ENCODE data around the gene WASF2. TPM values are rescaled to one million over a fixed set of nuclear protein-coding genes. Genes with fewer than 3 reads are reported as not detected.
A peak's percentile ranks its signal among the peaks of the same experiment; 100 is the strongest.

Gene WASF2
- polyA plus RNA-seq, 4 donors, result 19.5 to 60.4 (median 34.9) TPM

DNA sequence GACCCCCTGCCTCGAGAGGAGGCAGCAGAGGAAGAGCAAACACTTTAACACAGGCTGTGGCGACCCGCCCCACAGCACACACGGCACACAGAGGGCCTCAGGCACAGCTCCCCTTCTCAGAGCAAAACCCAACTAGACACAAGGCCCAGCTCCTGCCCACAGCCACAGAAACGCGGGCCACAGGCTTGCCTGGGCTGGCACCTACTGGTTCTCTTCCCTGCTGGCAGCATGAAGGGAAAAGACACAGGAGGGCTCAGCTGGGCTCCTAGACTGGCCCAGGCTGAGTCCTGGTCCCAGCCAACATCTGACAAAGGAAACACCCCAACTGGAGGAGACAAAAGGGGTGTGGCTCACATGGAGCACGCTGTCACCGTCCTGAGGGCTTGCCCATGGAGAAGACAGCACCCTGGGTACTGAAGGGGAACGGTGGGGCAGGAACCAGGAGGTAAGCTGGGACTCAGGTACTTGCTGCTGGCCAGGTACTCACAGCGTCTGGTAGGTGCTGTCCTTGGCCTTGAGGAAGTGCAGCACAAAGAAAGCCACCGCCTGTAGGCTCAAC lies 110.3 kb downstream of the WASF2 start:
- FAIRE-seq, result no peak
- Histone ChIP-seq H3K4me3 (ENCODE audit: low read depth in 1 of 3, low read length in 3 of 3) (no peak overlapping the region), H3K36me3 (ENCODE audit: control insufficient read depth in 3 of 3, insufficient read depth in 2 of 3, low read depth in 1 of 3, low read length in 3 of 3) (no peaks in the 10 kb centered on the region), H3K9me3 (ENCODE audit: control insufficient read depth in 2 of 2, insufficient read depth in 1 of 2, low read depth in 1 of 2, low read length in 1 of 2) (no peaks in the 10 kb centered on the region), H3K4me1 (ENCODE audit: control insufficient read depth in 3 of 3, insufficient read depth in 2 of 3, low read depth in 1 of 3, low read length in 2 of 3) (peaks cover 0 to 4% (median 0%) of the 10 kb centered on the region in 3 donors), H3K27me3 (ENCODE audit: control insufficient read depth in 3 of 3, insufficient read depth in 3 of 3, low read length in 3 of 3) (peaks cover 0 to 16% (median 2%) of the 10 kb centered on the region in 3 donors), H3K27ac (ENCODE audit: low read depth in 1 of 3, low read length in 2 of 3) (no peak overlapping the region)
- DNase-seq, result no peak
- 75 to 80% (median 77%) methylated on average over 11 of the region's 11 CpGs for WGBS, 3 donors

DNA sequence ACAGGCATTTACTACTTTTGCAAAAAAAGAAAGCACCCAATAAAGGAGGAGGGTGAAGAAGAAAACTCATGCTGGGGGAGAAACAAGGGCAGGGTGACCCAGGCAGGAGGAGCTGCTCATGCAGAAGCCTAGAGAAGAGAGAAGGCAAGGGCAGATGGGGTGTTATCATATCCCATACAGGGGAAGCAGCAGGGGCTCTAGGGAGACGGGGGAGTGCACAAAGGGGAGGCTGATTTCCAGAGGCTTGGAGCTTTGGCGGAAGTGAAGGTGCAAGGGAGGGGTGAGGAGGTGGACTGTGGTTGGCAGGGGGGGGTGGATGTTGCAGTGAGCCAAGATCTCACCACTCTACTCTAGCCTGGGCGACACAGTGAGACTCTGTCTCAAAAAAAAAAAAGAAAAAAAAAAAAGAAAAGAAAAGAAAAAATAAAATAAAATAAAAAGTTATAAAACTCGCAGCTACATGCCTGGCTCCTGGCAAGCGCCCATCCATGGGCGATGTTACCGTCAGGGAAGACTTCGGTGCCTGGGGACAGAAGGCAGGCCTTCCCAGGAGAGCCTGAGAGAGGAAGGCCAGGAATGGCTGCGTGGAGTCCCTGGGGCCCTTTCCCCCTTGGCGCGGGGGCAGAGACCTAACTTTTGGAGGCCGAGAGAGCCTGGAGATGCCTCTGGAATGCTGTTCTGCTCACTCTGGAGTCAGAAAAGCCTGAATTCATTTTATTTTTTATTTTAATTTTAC lies 112.0 kb downstream of the WASF2 start:
- WGBS, 3 donors, result 81 to 92% (median 89%) methylated on average over 12 of the region's 12 CpGs

DNA sequence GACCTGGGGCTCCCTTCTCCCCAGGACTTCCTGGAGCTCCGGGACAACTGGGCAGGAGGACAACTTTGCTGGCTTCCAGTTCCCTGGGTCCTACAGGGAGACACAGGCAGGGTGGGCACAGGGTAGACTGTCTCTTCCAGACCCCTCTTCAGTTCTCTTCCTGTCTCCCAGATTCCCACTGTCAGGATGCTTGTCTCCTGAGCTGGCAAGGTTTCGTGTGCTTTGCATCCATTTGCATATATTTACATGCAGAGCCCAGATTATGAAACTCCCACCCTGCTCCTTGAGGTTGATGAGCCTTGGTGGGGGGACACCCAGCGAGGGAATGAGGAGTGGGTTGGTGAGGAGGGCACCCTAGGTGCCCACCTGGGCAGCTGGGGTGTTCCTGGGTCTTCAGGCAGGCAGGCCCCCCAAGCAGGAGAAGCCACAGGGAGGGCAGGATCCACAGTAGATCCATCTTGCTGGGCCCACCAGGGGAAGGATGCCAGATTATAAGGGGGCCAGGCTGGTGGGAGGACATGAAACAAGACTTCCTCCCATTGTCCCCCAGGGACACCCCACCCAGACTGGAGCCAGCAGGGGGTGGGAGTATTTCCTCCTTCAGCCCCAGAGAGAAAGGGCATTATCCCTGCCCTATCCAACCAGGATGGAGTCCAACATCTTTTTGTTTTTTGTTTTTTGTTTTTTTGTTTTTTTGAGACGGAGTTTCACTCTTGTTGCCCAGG lies 115.4 kb downstream of the WASF2 start, which contains the start of gene FCN3:
Gene FCN3, minus strand, starts transcription at position 463 of the 725 bp plus-strand sequence. Its CDS starts 6 bp downstream, at position 457.
- no peaks in the 10 kb centered on the region for H3K27me3 ChIP-seq (ENCODE audit: control insufficient read depth in 3 of 3, insufficient read depth in 3 of 3, low read length in 3 of 3)
- no peak within 1 kb of the TSS for H3K4me3 ChIP-seq (ENCODE audit: low read depth in 1 of 3, low read length in 3 of 3)
- 63 to 77% (median 66%) methylated on average over 4 of the region's 4 CpGs for WGBS, 3 donors
- FAIRE-seq (no peak), DNase-seq (no peak)
- H3K27ac ChIP-seq (ENCODE audit: low read depth in 1 of 3, low read length in 2 of 3), result peak within 1 kb of the TSS in 1 of 3 donors; percentile 8
- no peaks in the 10 kb centered on the region for H3K36me3 ChIP-seq (ENCODE audit: control insufficient read depth in 3 of 3, insufficient read depth in 2 of 3, low read depth in 1 of 3, low read length in 3 of 3)
- no peaks in the 10 kb centered on the region for H3K4me1 ChIP-seq (ENCODE audit: control insufficient read depth in 3 of 3, insufficient read depth in 2 of 3, low read depth in 1 of 3, low read length in 2 of 3)
- no peaks in the 10 kb centered on the region for H3K9me3 ChIP-seq (ENCODE audit: control insufficient read depth in 2 of 2, insufficient read depth in 1 of 2, low read depth in 1 of 2, low read length in 1 of 2)

More for the DNA sequence above, 112.0 kb downstream of the WASF2 start:
- no peak overlapping the region for H3K27ac ChIP-seq (ENCODE audit: low read depth in 1 of 3, low read length in 2 of 3)
- H3K36me3 ChIP-seq (ENCODE audit: control insufficient read depth in 3 of 3, insufficient read depth in 2 of 3, low read depth in 1 of 3, low read length in 3 of 3), result no peaks in the 10 kb centered on the region
- H3K9me3 ChIP-seq (ENCODE audit: control insufficient read depth in 2 of 2, insufficient read depth in 1 of 2, low read depth in 1 of 2, low read length in 1 of 2), result no peaks in the 10 kb centered on the region
- H3K4me1 ChIP-seq (ENCODE audit: control insufficient read depth in 3 of 3, insufficient read depth in 2 of 3, low read depth in 1 of 3, low read length in 2 of 3), result peaks cover 0 to 3% (median 0%) of the 10 kb centered on the region in 3 donors
- FAIRE-seq (no peak), DNase-seq (no peak)
- no peak overlapping the region for H3K4me3 ChIP-seq (ENCODE audit: low read depth in 1 of 3, low read length in 3 of 3)
- peaks cover 0 to 16% (median 2%) of the 10 kb centered on the region in 3 donors for H3K27me3 ChIP-seq (ENCODE audit: control insufficient read depth in 3 of 3, insufficient read depth in 3 of 3, low read length in 3 of 3)

DNA sequence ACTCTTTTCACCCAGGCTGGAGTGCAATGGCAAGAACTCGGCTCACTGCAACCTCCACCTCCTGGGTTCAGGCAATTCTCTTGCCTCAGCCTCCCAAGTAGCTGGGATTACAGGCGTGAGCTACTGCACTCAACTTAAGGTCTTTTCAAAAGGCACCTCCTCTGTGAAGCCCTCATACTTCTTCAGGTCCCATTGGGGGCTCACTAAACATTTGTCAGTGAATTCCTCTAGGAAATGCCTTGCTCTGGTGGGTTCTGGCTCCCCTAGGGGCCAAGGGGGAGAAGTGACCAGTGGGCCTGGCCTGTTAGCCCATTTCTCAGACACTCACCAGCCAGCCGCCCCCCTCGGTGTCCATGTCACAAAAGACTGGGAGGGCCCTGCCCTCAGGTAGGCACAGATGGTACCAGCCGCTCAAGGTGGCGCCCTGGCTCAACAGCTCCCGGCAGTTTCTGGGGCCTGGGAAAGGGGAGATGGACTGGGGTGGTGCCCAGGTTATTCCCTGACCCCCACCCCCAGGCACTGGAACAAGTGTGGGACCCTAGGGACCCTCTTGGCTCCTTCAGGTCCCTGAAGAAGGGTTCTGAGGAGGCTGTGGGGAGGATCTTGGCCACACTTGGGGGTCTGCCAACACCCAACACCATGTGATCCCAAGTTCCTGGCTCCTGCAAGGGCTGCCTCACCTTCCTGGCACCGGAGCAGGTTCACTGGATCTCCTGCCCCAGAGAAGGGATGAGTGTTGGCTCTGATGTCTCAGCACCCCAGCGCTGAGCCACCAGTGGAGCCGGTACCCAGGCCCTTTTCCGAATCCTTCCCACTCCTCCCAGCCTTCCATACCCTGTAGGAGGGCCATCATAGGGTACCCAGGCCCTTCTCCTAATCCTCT lies 116.9 kb downstream of the WASF2 start:
- no peaks in the 10 kb centered on the region for H3K36me3 ChIP-seq (ENCODE audit: control insufficient read depth in 3 of 3, insufficient read depth in 2 of 3, low read depth in 1 of 3, low read length in 3 of 3)
- FAIRE-seq (no peak), DNase-seq (no peak)
- no peak overlapping the region for H3K4me3 ChIP-seq (ENCODE audit: low read depth in 1 of 3, low read length in 3 of 3)
- H3K27me3 ChIP-seq (ENCODE audit: control insufficient read depth in 3 of 3, insufficient read depth in 3 of 3, low read length in 3 of 3), result no peaks in the 10 kb centered on the region
- H3K4me1 ChIP-seq (ENCODE audit: control insufficient read depth in 3 of 3, insufficient read depth in 2 of 3, low read depth in 1 of 3, low read length in 2 of 3), result no peaks in the 10 kb centered on the region
- no peaks in the 10 kb centered on the region for H3K9me3 ChIP-seq (ENCODE audit: control insufficient read depth in 2 of 2, insufficient read depth in 1 of 2, low read depth in 1 of 2, low read length in 1 of 2)
- H3K27ac ChIP-seq (ENCODE audit: low read depth in 1 of 3, low read length in 2 of 3), result no peak overlapping the region
- 76 to 85% (median 80%) methylated on average over 11 of the region's 11 CpGs for WGBS, 3 donors

DNA sequence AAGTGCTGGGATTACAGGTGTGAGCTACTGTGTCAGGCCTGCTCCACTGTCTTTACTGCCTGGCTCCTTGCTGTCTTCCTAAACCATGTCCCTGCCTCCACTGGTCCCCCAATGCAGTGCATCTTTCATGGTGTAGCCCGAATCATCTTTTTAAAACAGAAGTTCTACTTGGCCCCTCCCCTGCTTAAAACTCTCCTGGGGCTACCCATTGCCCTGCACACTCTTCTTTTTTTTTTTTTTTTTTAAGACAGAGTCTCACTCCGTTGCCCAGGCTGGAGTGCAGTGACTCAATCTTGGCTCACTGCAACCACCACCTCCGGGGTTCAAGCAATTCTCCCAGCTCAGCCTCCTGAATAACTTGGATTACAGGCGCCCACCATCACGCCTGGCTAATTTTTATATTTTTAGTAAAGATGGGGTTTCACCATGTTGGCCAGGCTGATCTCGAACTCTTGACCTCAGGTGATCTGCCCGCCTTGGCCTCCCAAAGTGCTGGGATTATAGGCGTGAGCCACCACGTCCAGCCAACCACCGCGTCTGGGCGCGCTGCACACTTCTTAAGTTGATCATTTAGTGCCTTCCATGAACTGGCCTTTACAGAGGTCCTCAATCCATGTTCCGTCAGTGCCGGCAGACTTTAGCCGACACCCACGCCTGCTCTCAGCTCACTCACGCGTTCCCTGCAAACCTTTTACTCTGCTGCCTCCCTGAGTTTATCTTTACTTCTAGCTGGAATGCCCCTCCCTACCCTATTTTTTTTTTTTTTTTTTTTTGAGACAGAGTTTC lies 117.8 kb downstream of the WASF2 start:
- Histone ChIP-seq H3K27me3 (ENCODE audit: control insufficient read depth in 3 of 3, insufficient read depth in 3 of 3, low read length in 3 of 3) (no peaks in the 10 kb centered on the region), H3K4me3 (ENCODE audit: low read depth in 1 of 3, low read length in 3 of 3) (no peak overlapping the region), H3K9me3 (ENCODE audit: control insufficient read depth in 2 of 2, insufficient read depth in 1 of 2, low read depth in 1 of 2, low read length in 1 of 2) (no peaks in the 10 kb centered on the region), H3K36me3 (ENCODE audit: control insufficient read depth in 3 of 3, insufficient read depth in 2 of 3, low read depth in 1 of 3, low read length in 3 of 3) (no peaks in the 10 kb centered on the region), H3K4me1 (ENCODE audit: control insufficient read depth in 3 of 3, insufficient read depth in 2 of 3, low read depth in 1 of 3, low read length in 2 of 3) (peaks cover 0 to under 1% (median 0%) of the 10 kb centered on the region in 3 donors), H3K27ac (ENCODE audit: low read depth in 1 of 3, low read length in 2 of 3) (no peak overlapping the region)
- FAIRE-seq (no peak), DNase-seq (no peak)
- 61 to 81% (median 65%) methylated on average over 19 of the region's 19 CpGs for WGBS, 3 donors

DNA sequence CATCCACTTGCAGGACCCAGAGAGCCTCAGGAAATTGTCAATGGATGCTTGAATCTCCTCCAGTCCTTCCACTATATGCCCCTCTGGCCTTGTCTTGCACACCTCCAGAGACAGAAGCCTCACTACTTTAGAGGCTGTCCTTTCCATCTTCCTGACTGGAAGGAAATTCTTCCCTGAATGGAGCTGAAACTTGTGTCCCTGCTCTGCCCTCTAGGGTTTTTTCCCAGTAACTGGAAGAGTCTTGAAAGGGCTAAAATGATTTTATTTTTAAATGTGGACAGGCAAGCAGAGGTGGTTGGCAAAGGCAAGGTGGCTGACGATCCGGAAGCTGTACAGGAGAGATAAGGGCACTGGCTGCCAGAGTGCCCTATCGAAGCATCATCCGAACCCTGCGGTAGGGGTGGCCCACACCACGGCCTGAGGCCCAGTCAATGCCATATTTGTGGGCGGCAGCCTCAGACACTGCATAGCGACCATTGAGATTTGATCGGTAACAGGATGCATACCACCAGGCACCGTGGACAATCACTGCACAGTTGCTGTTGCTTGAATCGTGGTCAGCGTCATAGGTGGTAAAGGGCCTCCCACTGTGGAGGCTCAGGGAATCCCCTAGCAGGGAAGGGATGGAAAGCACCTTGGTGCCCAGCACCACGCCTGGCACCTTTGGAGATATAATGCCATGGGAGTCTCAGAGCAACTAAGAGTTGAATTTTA lies 120.9 kb downstream of the WASF2 start:
- no peak for DNase-seq
- Histone ChIP-seq H3K4me1 (ENCODE audit: control insufficient read depth in 3 of 3, insufficient read depth in 2 of 3, low read depth in 1 of 3, low read length in 2 of 3) (peaks cover 0 to 18% (median 4%) of the 10 kb centered on the region in 3 donors), H3K27me3 (ENCODE audit: control insufficient read depth in 3 of 3, insufficient read depth in 3 of 3, low read length in 3 of 3) (no peaks in the 10 kb centered on the region), H3K9me3 (ENCODE audit: control insufficient read depth in 2 of 2, insufficient read depth in 1 of 2, low read depth in 1 of 2, low read length in 1 of 2) (no peaks in the 10 kb centered on the region), H3K27ac (ENCODE audit: low read depth in 1 of 3, low read length in 2 of 3) (no peak overlapping the region), H3K4me3 (ENCODE audit: low read depth in 1 of 3, low read length in 3 of 3) (no peak overlapping the region), H3K36me3 (ENCODE audit: control insufficient read depth in 3 of 3, insufficient read depth in 2 of 3, low read depth in 1 of 3, low read length in 3 of 3) (no peaks in the 10 kb centered on the region)
- FAIRE-seq, result no peak
- WGBS, 3 donors, result 57 to 68% (median 58%) methylated on average over 13 of the region's 13 CpGs

DNA sequence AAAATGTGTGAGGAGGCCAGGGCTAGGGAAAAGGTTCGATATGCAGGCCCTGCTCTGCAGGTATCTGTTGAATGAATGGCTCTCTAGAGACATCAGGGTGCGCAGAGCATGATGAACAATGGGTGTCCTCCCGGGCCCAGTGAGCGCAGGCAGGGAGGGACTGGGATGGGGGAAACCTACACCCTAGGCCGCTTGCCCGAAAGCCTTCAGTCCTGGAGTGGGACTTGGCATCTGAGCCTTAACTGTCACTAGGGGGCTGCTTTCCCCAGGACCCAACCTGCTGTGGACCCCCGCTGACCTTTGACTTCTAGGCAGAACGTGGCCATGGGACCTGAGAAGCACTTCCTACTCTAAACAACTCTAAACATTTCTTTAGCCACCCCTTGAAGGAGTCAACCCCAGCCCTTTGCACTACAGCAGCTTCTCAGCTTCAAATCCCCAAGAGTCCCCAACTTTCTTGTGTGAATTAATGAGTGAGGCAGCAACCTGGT lies 122.8 kb downstream of the WASF2 start:
- Histone ChIP-seq H3K27me3 (ENCODE audit: control insufficient read depth in 3 of 3, insufficient read depth in 3 of 3, low read length in 3 of 3) (no peaks in the 10 kb centered on the region), H3K4me1 (ENCODE audit: control insufficient read depth in 3 of 3, insufficient read depth in 2 of 3, low read depth in 1 of 3, low read length in 2 of 3) (peaks cover 0 to 18% (median 4%) of the 10 kb centered on the region in 3 donors), H3K4me3 (ENCODE audit: low read depth in 1 of 3, low read length in 3 of 3) (peak overlapping the region in 1 of 3 donors; percentile 43), H3K27ac (ENCODE audit: low read depth in 1 of 3, low read length in 2 of 3) (peak overlapping the region; percentile 22 to 89 (median 59)), H3K9me3 (ENCODE audit: control insufficient read depth in 2 of 2, insufficient read depth in 1 of 2, low read depth in 1 of 2, low read length in 1 of 2) (no peaks in the 10 kb centered on the region), H3K36me3 (ENCODE audit: control insufficient read depth in 3 of 3, insufficient read depth in 2 of 3, low read depth in 1 of 3, low read length in 3 of 3) (peaks cover 0 to 14% (median 0%) of the 10 kb centered on the region in 3 donors)
- DNase-seq (no peak), FAIRE-seq (no peak)
- 40 to 54% (median 46%) methylated on average over 8 of the region's 8 CpGs for WGBS, 3 donors
